A673 (cell line): Measurements from ENCODE around the gene HSD17B3.

Experiments used
- CTCF ChIP-seq: fragments of 300-800, 200-600 bp; sonication (generic); conservative IDR thresholded peaks from 2 replicates; pipeline ENCODE4 v1.5.1; 2017; ENCODE audit warnings: low read depth, mild to moderate bottlenecking, antibody characterized with exemption, low read length, moderate library complexity, mixed read lengths
- EZH2 ChIP-seq: fragments of 200-600 bp; sonication (generic); IDR thresholded peaks from 2 replicates; pipeline ENCODE4 v1.6.1; 2017; ENCODE audit warnings: borderline replicate concordance, low read depth, mild to moderate bottlenecking, mixed read lengths, antibody characterized with exemption, low read length; ENCODE audit not compliant: poor library complexity, severe bottlenecking

DNA sequence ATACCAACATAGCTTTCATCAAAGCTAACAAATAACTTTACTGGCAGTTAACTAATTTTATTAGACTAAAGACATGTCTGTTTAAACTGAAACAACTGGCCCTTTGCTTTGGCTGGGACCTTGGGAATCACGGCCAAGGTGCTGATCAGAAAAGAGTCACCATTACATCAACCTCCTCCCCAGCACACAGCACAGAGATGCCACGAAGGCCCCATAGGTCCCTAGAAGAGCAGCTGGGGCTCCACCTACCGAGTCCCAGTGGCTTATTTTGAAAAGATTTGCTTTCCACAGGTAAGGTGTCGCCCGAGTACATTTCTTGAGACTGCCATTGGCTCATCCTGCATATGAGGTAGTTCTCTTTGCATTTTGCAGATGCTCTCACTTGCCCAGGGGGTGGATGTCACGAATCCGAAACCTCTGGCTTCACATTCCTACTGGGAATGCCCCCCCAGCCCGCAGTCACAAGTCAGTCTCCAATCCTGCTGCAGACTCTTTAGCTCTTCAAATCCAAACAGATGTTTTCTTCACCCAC is 18.8 kb upstream of the HSD17B3 start:
- TF ChIP-seq CTCF (no peak), EZH2 (no peak)
